Loucy (cell line): ENCODE results near the gene CBLN3.

Experiments
- H2AFZ ChIP-seq: fragments of 200-600 bp; sonication (generic); 2 replicates; pipeline ENCODE4 v1.6.0; 2016; ENCODE audit warnings: antibody characterized with exemption, mild to moderate bottlenecking, low read length, moderate library complexity
- H3F3A ChIP-seq: fragments of 200-600 bp; 2 replicates; pipeline ENCODE4 v1.6.0; 2016; ENCODE audit warnings: antibody characterized with exemption, low read depth, mild to moderate bottlenecking
- H3K27me3 ChIP-seq: fragments of 200-600 bp; sonication (generic); 2 replicates; pipeline ENCODE4 v1.6.1; 2014; ENCODE audit warnings: low read length, mild to moderate bottlenecking; ENCODE audit not compliant: insufficient read depth, poor library complexity, severe bottlenecking
- H3K36me3 ChIP-seq: fragments of 200-600 bp; sonication (generic); 2 replicates; pipeline ENCODE4 v1.6.1; 2016; ENCODE audit warnings: low read length; ENCODE audit not compliant: insufficient read depth
- H3K4me1 ChIP-seq: fragments of 200-600 bp; sonication (generic); 2 replicates; pipeline ENCODE4 v1.5.1; 2014; ENCODE audit warnings: low read length, mild to moderate bottlenecking; ENCODE audit not compliant: insufficient read depth, poor library complexity, severe bottlenecking
- H3K4me2 ChIP-seq: fragments of 200-600 bp; sonication (generic); 2 replicates; pipeline ENCODE4 v1.6.0; 2014; ENCODE audit warnings: antibody characterized with exemption, low read length, low read depth, mild to moderate bottlenecking; ENCODE audit not compliant: poor library complexity, severe bottlenecking
- H3K4me3 ChIP-seq: fragments of 200-600 bp; sonication (generic); 2 replicates; pipeline ENCODE4 v1.5.1; 2014; ENCODE audit warnings: low read length, mild to moderate bottlenecking, mixed read lengths; ENCODE audit not compliant: poor library complexity, severe bottlenecking
- H3K79me2 ChIP-seq: fragments of 200-600 bp; sonication (generic); 2 replicates; pipeline ENCODE4 v1.6.1; 2014; ENCODE audit warnings: low read length; ENCODE audit not compliant: insufficient read depth
- H3K9ac ChIP-seq: fragments of 200-600 bp; sonication (generic); 2 replicates; pipeline ENCODE4 v1.6.0; 2014; ENCODE audit warnings: mild to moderate bottlenecking, low read depth, low read length, moderate library complexity; ENCODE audit not compliant: poor library complexity, severe bottlenecking
- H3K9me2 ChIP-seq: fragments of 200-600 bp; sonication (generic); replicated peaks from 2 replicates; pipeline ENCODE4 v1.6.1; 2016; ENCODE audit warnings: low read depth, low read length, mixed read lengths
- H3K9me3 ChIP-seq: fragments of 200-600 bp; sonication (generic); 2 replicates; pipeline ENCODE4 v1.6.1; 2014; ENCODE audit warnings: mild to moderate bottlenecking, antibody characterized with exemption, low read length, low read depth; ENCODE audit not compliant: insufficient read depth
- H4K20me1 ChIP-seq: fragments of 200-600 bp; sonication (generic); 2 replicates; pipeline ENCODE4 v1.6.0; 2014; ENCODE audit warnings: antibody characterized with exemption, low read length, mild to moderate bottlenecking; ENCODE audit not compliant: insufficient read depth, poor library complexity, severe bottlenecking
- EZH2phosphoT487 ChIP-seq: fragments of 200-600 bp; IDR thresholded peaks from 2 replicates; pipeline ENCODE4 v1.6.1; 2018; ENCODE audit warnings: antibody characterized with exemption, mild to moderate bottlenecking, moderate library complexity, borderline replicate concordance
- TF ChIP-seq, protein P1 (sequence below): fragments of 200-600 bp; sonication (generic); conservative IDR thresholded peaks from 2 replicates; pipeline ENCODE4 v1.5.1; 2014; ENCODE audit warnings: mild to moderate bottlenecking, antibody characterized with exemption, low read length

The CBLN3 gene

DNA sequence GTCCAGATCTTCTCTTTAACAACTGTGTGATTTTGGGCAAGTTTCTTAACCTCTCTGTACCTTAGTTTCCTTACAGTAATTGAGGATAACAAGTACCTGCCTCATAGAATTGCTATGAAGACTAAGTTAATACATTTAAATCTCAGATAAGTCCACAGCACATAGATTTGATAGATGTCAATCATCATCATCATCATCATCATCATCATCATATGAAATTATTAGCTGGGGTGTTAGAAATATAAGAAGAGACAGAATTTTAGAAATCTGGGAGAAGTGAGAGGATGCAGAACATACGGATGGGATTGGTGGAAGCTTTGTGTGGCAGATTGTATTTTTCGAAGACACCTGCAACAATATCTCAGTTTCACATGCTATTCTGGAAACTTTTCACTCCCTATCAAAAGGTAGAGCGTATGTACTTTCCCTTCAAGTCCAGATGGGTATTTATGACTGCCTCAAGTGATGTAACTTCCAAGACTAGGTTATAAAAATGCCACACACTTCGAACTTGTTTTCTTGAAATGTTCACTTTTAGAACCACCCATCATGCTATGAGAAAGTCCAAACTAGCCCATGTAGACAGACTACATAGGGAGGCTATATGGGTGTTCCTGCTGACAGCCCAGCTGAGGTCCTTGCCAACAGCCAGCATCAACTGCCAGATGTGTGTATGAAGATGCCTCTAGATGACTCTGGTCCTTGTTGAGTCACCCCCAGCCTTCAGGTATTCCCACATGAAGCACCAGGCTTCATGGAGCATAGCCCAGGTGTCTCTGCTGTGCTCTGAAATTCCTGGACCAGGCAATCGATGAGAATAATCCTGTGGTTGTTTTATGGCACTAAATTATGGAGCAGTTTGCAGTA lies 33.8 kb upstream of the CBLN3 start:
- no peaks in the 10 kb centered on the region for H3K79me2 ChIP-seq
- no peaks in the 10 kb centered on the region for H3K9me2 ChIP-seq
- H3K36me3 ChIP-seq = no peaks in the 10 kb centered on the region
- peak overlapping the region; percentile 9 for H3K4me3 ChIP-seq
- H4K20me1 ChIP-seq = no peaks in the 10 kb centered on the region
- H3F3A ChIP-seq = peaks cover 11% of the 10 kb centered on the region
- no peaks in the 10 kb centered on the region for H3K9me3 ChIP-seq
- H3K4me2 ChIP-seq = peak overlapping the region; percentile 57
- no peaks in the 10 kb centered on the region for H3K27me3 ChIP-seq
- H3K9ac ChIP-seq = peak overlapping the region; percentile 39
- H2AFZ ChIP-seq = no peak overlapping the region
- TF ChIP-seq EZH2phosphoT487 = no peak
- TF ChIP-seq, protein P1, sequence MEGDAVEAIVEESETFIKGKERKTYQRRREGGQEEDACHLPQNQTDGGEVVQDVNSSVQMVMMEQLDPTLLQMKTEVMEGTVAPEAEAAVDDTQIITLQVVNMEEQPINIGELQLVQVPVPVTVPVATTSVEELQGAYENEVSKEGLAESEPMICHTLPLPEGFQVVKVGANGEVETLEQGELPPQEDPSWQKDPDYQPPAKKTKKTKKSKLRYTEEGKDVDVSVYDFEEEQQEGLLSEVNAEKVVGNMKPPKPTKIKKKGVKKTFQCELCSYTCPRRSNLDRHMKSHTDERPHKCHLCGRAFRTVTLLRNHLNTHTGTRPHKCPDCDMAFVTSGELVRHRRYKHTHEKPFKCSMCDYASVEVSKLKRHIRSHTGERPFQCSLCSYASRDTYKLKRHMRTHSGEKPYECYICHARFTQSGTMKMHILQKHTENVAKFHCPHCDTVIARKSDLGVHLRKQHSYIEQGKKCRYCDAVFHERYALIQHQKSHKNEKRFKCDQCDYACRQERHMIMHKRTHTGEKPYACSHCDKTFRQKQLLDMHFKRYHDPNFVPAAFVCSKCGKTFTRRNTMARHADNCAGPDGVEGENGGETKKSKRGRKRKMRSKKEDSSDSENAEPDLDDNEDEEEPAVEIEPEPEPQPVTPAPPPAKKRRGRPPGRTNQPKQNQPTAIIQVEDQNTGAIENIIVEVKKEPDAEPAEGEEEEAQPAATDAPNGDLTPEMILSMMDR = no peak
- H3K4me1 ChIP-seq = peaks cover 51% of the 10 kb centered on the region

DNA sequence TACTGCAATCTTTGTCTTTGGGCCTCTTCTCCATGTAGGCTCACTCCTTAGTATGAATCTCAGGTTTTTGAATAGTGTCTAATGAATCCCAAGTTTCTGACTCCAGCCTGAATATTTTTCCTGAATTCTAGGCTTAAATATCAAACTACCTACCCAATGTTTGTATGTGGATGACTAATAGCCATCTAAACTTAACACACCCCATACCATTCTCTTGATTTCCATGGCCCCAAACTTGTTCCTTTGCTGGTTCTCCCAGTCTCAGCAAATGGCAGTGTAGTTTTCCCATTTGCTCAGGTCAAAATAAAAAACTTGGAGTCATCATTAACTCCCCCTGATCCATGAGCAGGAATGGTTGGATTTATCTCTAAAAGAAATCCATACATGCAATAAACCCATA lies 31.9 kb upstream of the CBLN3 start:
- peaks cover 11% of the 10 kb centered on the region for H3F3A ChIP-seq
- H3K27me3 ChIP-seq = no peaks in the 10 kb centered on the region
- no peaks in the 10 kb centered on the region for H3K79me2 ChIP-seq
- no peaks in the 10 kb centered on the region for H3K9me2 ChIP-seq
- no peaks in the 10 kb centered on the region for H4K20me1 ChIP-seq
- no peak overlapping the region for H2AFZ ChIP-seq
- no peaks in the 10 kb centered on the region for H3K9me3 ChIP-seq
- no peak overlapping the region for H3K4me3 ChIP-seq
- H3K36me3 ChIP-seq = no peaks in the 10 kb centered on the region
- no peak overlapping the region for H3K4me2 ChIP-seq
- TF ChIP-seq EZH2phosphoT487 = no peak
- TF ChIP-seq, protein P1 = no peak
- peaks cover 51% of the 10 kb centered on the region for H3K4me1 ChIP-seq
- H3K9ac ChIP-seq = no peak overlapping the region

DNA sequence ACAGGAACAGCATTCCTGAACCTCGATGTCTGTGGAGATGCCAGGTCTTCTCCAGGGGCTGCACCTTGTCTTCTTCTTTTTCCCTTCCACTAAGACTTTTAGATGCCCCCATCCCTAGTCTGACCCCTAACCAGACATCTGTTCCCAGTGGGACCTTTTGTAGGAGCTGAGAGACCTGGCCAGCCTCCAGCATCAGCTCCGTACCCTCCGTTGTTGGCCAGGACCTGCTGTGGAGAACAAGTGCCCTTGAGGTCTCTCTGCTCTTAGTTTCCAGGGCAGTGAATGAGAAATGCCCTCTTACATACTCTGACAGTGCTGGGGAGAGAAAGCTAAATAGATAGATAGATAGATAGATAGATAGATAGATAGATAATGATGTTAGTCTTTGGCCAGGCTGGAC lies 29.9 kb upstream of the CBLN3 start:
- Histone ChIP-seq H3K9ac (no peak overlapping the region), H2AFZ (no peak overlapping the region), H3K4me1 (peaks cover 37% of the 10 kb centered on the region), H4K20me1 (no peaks in the 10 kb centered on the region), H3K36me3 (no peaks in the 10 kb centered on the region), H3K9me2 (no peaks in the 10 kb centered on the region), H3K27me3 (no peaks in the 10 kb centered on the region), H3K4me2 (no peak overlapping the region), H3K9me3 (no peaks in the 10 kb centered on the region), H3K4me3 (no peak overlapping the region), H3K79me2 (no peaks in the 10 kb centered on the region), H3F3A (peaks cover 5% of the 10 kb centered on the region)
- TF ChIP-seq, protein P1 = no peak
- no peak for TF ChIP-seq EZH2phosphoT487
